ES-I3 (cell line): ENCODE data around the gene MBNL2.

Experiments
- H3K36me3 ChIP-seq: 2 replicates; pipeline ENCODE4 v1.6.1; 2013; ENCODE audit warnings: mild to moderate bottlenecking, low read length, control low read depth, moderate library complexity; ENCODE audit not compliant: insufficient read depth
- H3K4me1 ChIP-seq: 2 replicates; pipeline ENCODE4 v1.6.1; 2013; ENCODE audit warnings: mild to moderate bottlenecking, control low read depth, low read length; ENCODE audit not compliant: insufficient read depth
- H3K9ac ChIP-seq: 2 replicates; pipeline ENCODE4 v1.6.1; 2013; ENCODE audit warnings: low read depth, mild to moderate bottlenecking, low read length, moderate library complexity
- H3K9me3 ChIP-seq: 2 replicates; pipeline ENCODE4 v1.6.1; 2013; ENCODE audit warnings: mild to moderate bottlenecking, low read length, moderate library complexity; ENCODE audit not compliant: control insufficient read depth, insufficient read depth

Gene MBNL2

GRCh38 chr13:97327506-97328221 is 105.5 kb downstream of the MBNL2 start:
- peaks cover 18% of the 10 kb centered on the region for H3K4me1 ChIP-seq
- no peak overlapping the region; the same call in 1 of the 2 replicates for H3K9ac ChIP-seq
- H3K36me3 ChIP-seq, result no peaks in the 10 kb centered on the region
- no peaks in the 10 kb centered on the region for H3K9me3 ChIP-seq

- Histone ChIP-seq H3K9me3 (no peaks in the 10 kb centered on the region), H3K36me3 (no peaks in the 10 kb centered on the region), H3K9ac (peak overlapping the region; percentile 12; the same call in 1 of the 2 replicates), H3K4me1 (peaks cover 18% of the 10 kb centered on the region)
Observed at GRCh38 chr13:97328222-97328790, 106.2 kb downstream of the MBNL2 start.

- Histone ChIP-seq H3K9me3 (no peaks in the 10 kb centered on the region), H3K9ac (no peak overlapping the region), H3K4me1 (peaks cover 18% of the 10 kb centered on the region), H3K36me3 (no peaks in the 10 kb centered on the region)
Observed at GRCh38 chr13:97329331-97329730, 107.2 kb downstream of the MBNL2 start.

GRCh38 chr13:97330448-97330847 is 108.3 kb downstream of the MBNL2 start:
- Histone ChIP-seq H3K9me3 (no peaks in the 10 kb centered on the region), H3K36me3 (no peaks in the 10 kb centered on the region), H3K4me1 (peaks cover 22% of the 10 kb centered on the region)

DNA sequence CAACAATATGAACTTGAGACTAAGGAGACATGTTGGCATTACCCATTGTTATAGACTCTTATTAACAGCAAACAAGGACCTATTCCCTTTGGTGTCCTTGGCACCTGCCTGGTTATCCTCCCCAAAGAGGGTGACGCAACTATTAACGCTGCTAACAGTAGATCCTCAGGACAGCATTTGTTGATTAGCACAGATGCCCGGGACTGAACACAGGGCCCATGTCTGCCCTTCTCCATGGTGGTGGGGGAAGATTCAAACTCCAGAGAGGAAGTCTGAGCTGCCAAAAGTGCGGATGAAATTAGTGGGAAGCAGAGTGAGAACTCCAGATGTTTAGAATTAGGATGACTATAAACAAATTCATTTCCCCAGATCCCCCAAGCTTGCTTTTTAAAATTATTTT is 110.6 kb downstream of the MBNL2 start:
- H3K9ac ChIP-seq, result no peak overlapping the region
- H3K36me3 ChIP-seq, result no peaks in the 10 kb centered on the region
- H3K4me1 ChIP-seq, result peaks cover 20% of the 10 kb centered on the region
- no peaks in the 10 kb centered on the region for H3K9me3 ChIP-seq

More at GRCh38 chr13:97330448-97330847, 108.3 kb downstream of the MBNL2 start:
- H3K9ac ChIP-seq, result no peak overlapping the region

DNA sequence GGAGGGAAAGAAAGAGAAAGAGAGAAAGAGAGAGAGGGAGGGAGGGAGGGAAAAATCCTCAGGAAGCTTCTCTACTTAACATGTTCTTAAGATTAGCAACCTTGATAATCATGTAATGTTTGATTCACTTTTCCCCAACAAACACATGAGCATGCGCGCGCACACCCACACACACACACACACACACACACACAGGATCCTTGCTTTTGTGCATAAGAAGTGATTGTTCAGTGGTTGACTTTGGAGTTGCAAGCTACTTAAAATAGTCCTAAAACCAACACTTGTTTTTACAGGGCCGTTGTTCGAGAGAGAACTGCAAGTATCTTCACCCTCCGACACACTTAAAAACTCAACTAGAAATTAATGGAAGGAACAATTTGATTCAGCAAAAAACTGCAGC is 111.8 kb downstream of the MBNL2 start:
- Histone ChIP-seq H3K9me3 (no peaks in the 10 kb centered on the region), H3K9ac (no peak overlapping the region), H3K4me1 (peaks cover 10% of the 10 kb centered on the region), H3K36me3 (no peaks in the 10 kb centered on the region)

DNA sequence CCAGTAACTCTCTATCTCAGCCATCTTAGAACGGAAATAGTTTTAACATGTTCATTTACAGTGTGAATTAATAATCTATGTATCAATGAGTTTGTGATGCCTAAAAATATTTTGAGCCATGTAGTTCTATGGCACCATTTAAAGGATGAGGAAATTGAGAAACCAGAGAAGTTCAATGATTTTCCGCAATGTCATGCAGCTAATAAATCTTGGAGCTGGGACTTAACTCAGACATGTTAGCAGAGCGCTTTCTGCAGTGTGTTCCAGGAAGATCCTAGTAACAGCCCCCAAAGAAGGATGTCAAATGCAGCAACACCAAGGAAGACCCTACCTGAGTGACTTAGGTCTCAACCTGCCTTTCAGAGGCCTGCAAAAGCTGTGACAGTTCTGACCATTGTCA is 112.6 kb downstream of the MBNL2 start:
- H3K9me3 ChIP-seq, result no peaks in the 10 kb centered on the region
- no peaks in the 10 kb centered on the region for H3K36me3 ChIP-seq
- peaks cover 5% of the 10 kb centered on the region; the same call in 1 of the 2 replicates for H3K4me1 ChIP-seq
- no peak overlapping the region for H3K9ac ChIP-seq

GRCh38 chr13:97335488-97336134 is 113.5 kb downstream of the MBNL2 start:
- H3K9ac ChIP-seq, result no peak overlapping the region
- H3K4me1 ChIP-seq, result peaks cover 5% of the 10 kb centered on the region; the same call in 1 of the 2 replicates
- no peaks in the 10 kb centered on the region for H3K36me3 ChIP-seq
- H3K9me3 ChIP-seq, result no peaks in the 10 kb centered on the region

DNA sequence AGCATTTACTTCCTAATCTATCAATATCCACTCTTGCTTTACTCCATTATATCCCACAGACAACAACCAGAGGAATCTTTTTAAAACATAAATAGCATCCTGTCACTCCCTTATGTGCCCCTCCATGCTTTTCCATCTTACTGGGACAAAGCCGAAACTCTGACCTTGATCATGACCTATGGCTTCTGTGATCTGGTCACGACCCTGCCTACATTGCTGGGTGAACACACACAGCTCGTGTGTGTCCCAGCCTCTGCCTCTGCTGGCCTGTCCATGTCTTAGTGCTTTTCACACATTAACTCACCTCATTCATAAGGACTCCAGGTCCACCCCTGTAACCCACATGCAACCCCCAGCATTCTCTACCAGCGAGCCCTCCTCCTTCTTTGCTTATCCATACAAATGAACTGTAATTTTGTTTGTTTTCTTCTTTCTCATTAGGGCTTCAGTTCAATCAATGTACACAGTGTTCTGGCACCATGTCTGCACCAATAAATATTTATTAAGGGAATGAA is 115.9 kb downstream of the MBNL2 start:
- Histone ChIP-seq H3K9me3 (no peaks in the 10 kb centered on the region), H3K36me3 (no peaks in the 10 kb centered on the region), H3K9ac (no peak overlapping the region), H3K4me1 (peaks cover 5% of the 10 kb centered on the region; the same call in 1 of the 2 replicates)

DNA sequence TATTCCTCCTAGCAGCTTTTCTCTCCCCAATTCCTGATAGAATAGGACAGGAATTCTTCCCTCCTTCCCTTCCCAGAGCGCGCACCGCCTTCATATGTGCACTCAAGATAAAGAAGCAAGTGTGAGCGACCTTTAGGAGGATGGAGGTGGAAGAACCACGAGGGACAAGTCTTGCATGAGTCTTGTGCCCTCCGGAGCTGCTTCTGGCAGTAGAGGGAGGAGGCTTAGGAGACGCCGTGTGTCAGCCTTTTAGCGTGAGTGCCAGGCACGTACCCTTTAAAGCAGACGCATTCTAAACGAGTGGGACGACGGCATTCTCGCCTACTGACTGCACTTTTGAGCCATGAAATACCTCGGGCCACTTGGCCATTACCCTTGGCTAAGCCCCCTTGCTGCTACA is 116.4 kb downstream of the MBNL2 start:
- H3K4me1 ChIP-seq, result peaks cover 5% of the 10 kb centered on the region; the same call in 1 of the 2 replicates
- no peaks in the 10 kb centered on the region for H3K9me3 ChIP-seq
- no peak overlapping the region for H3K9ac ChIP-seq
- no peaks in the 10 kb centered on the region for H3K36me3 ChIP-seq

DNA sequence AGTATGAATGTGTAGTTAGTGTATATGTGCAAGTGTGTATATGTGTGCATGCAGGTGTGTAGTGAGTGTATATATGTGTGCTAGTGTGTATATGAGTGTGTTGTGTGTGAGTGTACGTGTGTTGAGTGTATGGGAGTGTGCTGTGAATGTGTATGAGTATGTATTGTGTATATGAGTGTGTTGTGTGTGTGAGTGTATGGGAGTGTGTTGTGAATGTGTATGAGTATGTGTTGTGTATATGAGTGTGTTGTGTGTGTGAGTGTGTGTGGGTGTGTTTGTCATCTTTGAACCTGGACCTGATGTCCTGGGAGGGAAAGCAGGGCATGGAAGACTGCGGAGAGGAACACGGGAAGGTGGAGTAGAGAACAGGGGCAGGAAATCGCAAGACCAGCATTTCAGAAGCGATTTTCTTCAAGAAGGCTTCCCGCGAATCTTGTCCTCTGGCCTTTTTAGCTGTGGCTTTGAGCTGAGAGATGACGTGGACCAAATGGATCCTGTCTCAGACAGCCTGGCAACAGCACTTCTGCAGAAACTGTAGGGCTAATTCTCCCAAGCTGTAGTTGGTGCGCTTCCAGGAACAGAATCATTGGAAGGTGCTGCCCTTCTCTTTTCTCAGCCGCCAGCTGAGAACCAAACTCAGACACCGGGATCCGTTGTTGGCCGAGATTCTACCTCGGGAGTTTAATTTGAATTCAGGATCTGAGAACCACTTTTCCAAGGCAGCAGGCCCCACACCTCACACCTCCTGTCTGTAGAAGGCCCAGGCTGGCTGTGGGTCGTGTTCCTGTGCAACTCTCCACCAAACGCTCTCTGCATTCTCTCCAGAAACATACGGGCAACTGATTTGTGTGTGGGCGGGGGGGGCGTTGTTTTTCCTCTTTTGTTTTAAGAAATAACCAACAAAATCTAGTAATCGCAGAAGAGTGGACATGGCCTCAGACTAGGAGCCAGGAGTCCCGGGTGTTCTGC is 117.2 kb downstream of the MBNL2 start:
- H3K36me3 ChIP-seq, result no peaks in the 10 kb centered on the region
- H3K4me1 ChIP-seq, result peaks cover 5% of the 10 kb centered on the region; the same call in 1 of the 2 replicates
- no peak overlapping the region for H3K9ac ChIP-seq

DNA sequence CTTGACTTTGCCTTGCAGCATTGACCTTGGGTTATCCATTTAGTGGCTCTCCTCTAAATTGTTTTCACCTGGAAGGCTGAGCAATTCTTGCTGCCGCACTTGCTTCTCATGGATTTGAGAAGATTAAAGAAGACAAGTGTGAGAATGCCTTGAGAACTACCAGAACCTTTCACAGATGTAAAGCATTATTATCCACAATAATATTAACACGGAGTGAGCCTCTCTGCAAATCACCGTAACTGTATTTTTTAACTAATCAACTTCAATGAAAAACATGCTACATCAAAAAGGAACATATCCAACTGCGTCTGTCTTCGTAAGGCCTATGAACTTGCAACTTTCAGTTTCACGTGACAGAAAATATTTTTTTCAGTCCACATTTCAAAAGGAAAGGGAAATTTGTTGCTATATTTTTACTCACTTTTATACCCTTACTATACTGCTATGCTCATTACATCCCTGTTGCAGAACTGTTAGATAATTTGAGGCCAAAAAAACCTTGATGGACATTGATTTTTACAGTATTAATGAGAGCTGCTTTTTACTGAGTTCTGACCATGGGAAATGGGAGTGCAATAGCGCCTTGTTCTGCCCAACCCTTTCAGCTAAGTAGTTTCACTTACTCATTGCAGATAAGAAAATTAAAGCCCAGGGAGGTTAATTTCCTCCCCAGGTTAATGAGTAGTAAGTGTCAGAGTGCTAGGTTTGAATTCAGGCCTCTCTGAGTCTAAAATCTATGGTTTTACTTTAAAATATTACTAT is 118.0 kb downstream of the MBNL2 start:
- no peaks in the 10 kb centered on the region for H3K9me3 ChIP-seq
- H3K36me3 ChIP-seq, result no peaks in the 10 kb centered on the region
- H3K9ac ChIP-seq, result no peak overlapping the region
- H3K4me1 ChIP-seq, result peaks cover 4% of the 10 kb centered on the region; the same call in 1 of the 2 replicates

More for the DNA sequence above, 117.2 kb downstream of the MBNL2 start:
- H3K9me3 ChIP-seq, result no peaks in the 10 kb centered on the region

- H3K4me1 ChIP-seq, result no peaks in the 10 kb centered on the region
- H3K9me3 ChIP-seq, result no peaks in the 10 kb centered on the region
- no peaks in the 10 kb centered on the region for H3K36me3 ChIP-seq
- H3K9ac ChIP-seq, result no peak overlapping the region
Observed at GRCh38 chr13:97341135-97341534, 119.0 kb downstream of the MBNL2 start.
